HEK293 (cell line): ENCODE results near the gene ELAVL3.

ENCODE experiments used
- CTCF ChIA-PET: fragments of 350-600 bp; formaldehyde crosslinking; extraction: SDS; loops from one replicate; lab custom pipeline; 2021; ENCODE audit warnings: antibody characterized with exemption; lab: Yijun Ruan, JAX
- POLR2A ChIA-PET: fragments of 300-600 bp; formaldehyde crosslinking; extraction: SDS; loops from one replicate; lab custom pipeline; 2020; ENCODE audit warnings: antibody characterized with exemption, inconsistent platforms; lab: Yijun Ruan, JAX
- H3K27ac ChIP-seq: fragments of 200-500 bp; sonication (Bioruptor generic); 2 replicates; pipeline ENCODE4 v1.5.1; 2014; ENCODE audit warnings: low read depth, low read length, control low read depth, inconsistent platforms; ENCODE audit errors: extremely low read depth
- H3K36me3 ChIP-seq, 2 experiments: fragments of 200-500 bp in 1 of 2; sonication (Bioruptor generic) in 1 of 2; 1 replicate in 1 of 2; 2 replicates in 1 of 2; pipeline ENCODE4 v1.5.1; 2014 to 2017; ENCODE audit warnings: inconsistent platforms in 2 of 2, low read length in 2 of 2; ENCODE audit not compliant: control insufficient read depth in 2 of 2, insufficient read depth in 1 of 2
- H3K4me1 ChIP-seq: fragments of 200-500 bp; sonication (Bioruptor generic); 2 replicates; pipeline ENCODE4 v1.5.1; 2014; ENCODE audit warnings: mild to moderate bottlenecking, low read length, inconsistent platforms; ENCODE audit not compliant: control insufficient read depth, insufficient read depth
- H3K4me3 ChIP-seq: 2 replicates; pipeline ENCODE4 v1.5.1; 2011; ENCODE audit warnings: low read depth, mild to moderate bottlenecking, control low read depth, low read length, moderate library complexity
- H3K9me3 ChIP-seq: fragments of 200-500 bp; sonication (Bioruptor generic); 2 replicates; pipeline ENCODE4 v1.5.1; 2014; ENCODE audit warnings: low read depth, low read length, inconsistent platforms; ENCODE audit not compliant: control insufficient read depth, insufficient read depth
- KLF16 ChIP-seq: fragments of 450-650 bp; formaldehyde crosslinking; IDR thresholded peaks from 2 replicates; pipeline ENCODE4 v1.5.1; 2017; ENCODE audit warnings: missing biosample characterization, missing genetic modification characterization
- KLF9 ChIP-seq: fragments of 450-650 bp; formaldehyde crosslinking; IDR thresholded peaks from 2 replicates; pipeline ENCODE4 v1.5.1; 2016; ENCODE audit warnings: missing biosample characterization, missing genetic modification characterization, low read depth
- OVOL3 ChIP-seq: fragments of 450-650 bp; formaldehyde crosslinking; IDR thresholded peaks from 2 replicates; pipeline ENCODE4 v1.5.1; 2016; ENCODE audit warnings: missing biosample characterization, missing genetic modification characterization
- PRDM10 ChIP-seq: fragments of 450-650 bp; formaldehyde crosslinking; IDR thresholded peaks from 2 replicates; pipeline ENCODE4 v1.5.1; 2016; ENCODE audit warnings: missing biosample characterization, missing genetic modification characterization
- SCRT2 ChIP-seq: fragments of 450-650 bp; formaldehyde crosslinking; IDR thresholded peaks from 2 replicates; pipeline ENCODE4 v1.5.1; 2016; ENCODE audit warnings: missing biosample characterization, missing genetic modification characterization
- SP2 ChIP-seq: fragments of 450-650 bp; formaldehyde crosslinking; IDR thresholded peaks from 2 replicates; pipeline ENCODE4 v1.5.1; 2016; ENCODE audit warnings: missing biosample characterization, missing genetic modification characterization
- ZBTB1 ChIP-seq: fragments of 450-650 bp; formaldehyde crosslinking; IDR thresholded peaks from 2 replicates; pipeline ENCODE4 v1.5.1; 2016; ENCODE audit warnings: missing biosample characterization, missing genetic modification characterization
- ZBTB20 ChIP-seq: fragments of 450-650 bp; formaldehyde crosslinking; IDR thresholded peaks from 2 replicates; pipeline ENCODE4 v1.5.1; 2016; ENCODE audit warnings: missing biosample characterization, missing genetic modification characterization
- ZEB2 ChIP-seq: fragments of 450-650 bp; formaldehyde crosslinking; IDR thresholded peaks from 2 replicates; pipeline ENCODE4 v1.5.1; 2016; ENCODE audit warnings: missing biosample characterization, missing genetic modification characterization
- ZNF223 ChIP-seq: fragments of 450-650 bp; formaldehyde crosslinking; IDR thresholded peaks from 2 replicates; pipeline ENCODE4 v1.5.1; 2016; ENCODE audit warnings: missing biosample characterization, missing genetic modification characterization
- ZNF335 ChIP-seq: fragments of 450-650 bp; formaldehyde crosslinking; conservative IDR thresholded peaks from 2 replicates; pipeline ENCODE4 v1.5.1; 2016; ENCODE audit warnings: missing biosample characterization, missing genetic modification characterization
- ZNF426 ChIP-seq: fragments of 450-650 bp; formaldehyde crosslinking; IDR thresholded peaks from 2 replicates; pipeline ENCODE4 v1.5.1; 2017; ENCODE audit warnings: missing biosample characterization, missing genetic modification characterization, mild to moderate bottlenecking, inconsistent platforms, moderate library complexity
- ZNF473 ChIP-seq: fragments of 450-650 bp; formaldehyde crosslinking; IDR thresholded peaks from 2 replicates; pipeline ENCODE4 v1.5.1; 2017; ENCODE audit warnings: missing biosample characterization, missing genetic modification characterization
- ZNF558 ChIP-seq: fragments of 450-650 bp; formaldehyde crosslinking; IDR thresholded peaks from 2 replicates; pipeline ENCODE4 v1.5.1; 2016; ENCODE audit warnings: missing biosample characterization, missing genetic modification characterization
- ZNF600 ChIP-seq: fragments of 450-650 bp; formaldehyde crosslinking; IDR thresholded peaks from 2 replicates; pipeline ENCODE4 v1.5.1; 2016; ENCODE audit warnings: missing biosample characterization, missing genetic modification characterization
- ZNF76 ChIP-seq: fragments of 450-650 bp; formaldehyde crosslinking; IDR thresholded peaks from 2 replicates; pipeline ENCODE4; 2016; ENCODE audit warnings: low read depth, missing biosample characterization, missing genetic modification characterization, borderline replicate concordance
- ZNF776 ChIP-seq: fragments of 450-650 bp; formaldehyde crosslinking; IDR thresholded peaks from 2 replicates; pipeline ENCODE4 v1.5.0; 2017; ENCODE audit warnings: missing biosample characterization, missing genetic modification characterization, borderline replicate concordance
- ZNF791 ChIP-seq: fragments of 450-650 bp; formaldehyde crosslinking; IDR thresholded peaks from 2 replicates; pipeline ENCODE4 v1.5.1; 2016; ENCODE audit warnings: missing biosample characterization, missing genetic modification characterization
- ZNF792 ChIP-seq: fragments of 450-650 bp; formaldehyde crosslinking; IDR thresholded peaks from 2 replicates; pipeline ENCODE4 v1.5.1; 2016; ENCODE audit warnings: missing biosample characterization, missing genetic modification characterization
- TF ChIP-seq, protein P1 (sequence below): fragments of 450-650 bp; formaldehyde crosslinking; IDR thresholded peaks from 2 replicates; pipeline ENCODE4 v1.5.1; 2016; ENCODE audit warnings: missing biosample characterization, missing genetic modification characterization
- TF ChIP-seq, protein P2 (sequence below): fragments of 450-650 bp; formaldehyde crosslinking; IDR thresholded peaks from 2 replicates; pipeline ENCODE4 v1.5.1; 2016; ENCODE audit warnings: missing biosample characterization, missing genetic modification characterization
- TF ChIP-seq, protein P3 (sequence below): fragments of 450-650 bp; formaldehyde crosslinking; IDR thresholded peaks from 2 replicates; pipeline ENCODE4 v1.5.1; 2016; ENCODE audit warnings: missing biosample characterization, missing genetic modification characterization, borderline replicate concordance

Gene ELAVL3

DNA sequence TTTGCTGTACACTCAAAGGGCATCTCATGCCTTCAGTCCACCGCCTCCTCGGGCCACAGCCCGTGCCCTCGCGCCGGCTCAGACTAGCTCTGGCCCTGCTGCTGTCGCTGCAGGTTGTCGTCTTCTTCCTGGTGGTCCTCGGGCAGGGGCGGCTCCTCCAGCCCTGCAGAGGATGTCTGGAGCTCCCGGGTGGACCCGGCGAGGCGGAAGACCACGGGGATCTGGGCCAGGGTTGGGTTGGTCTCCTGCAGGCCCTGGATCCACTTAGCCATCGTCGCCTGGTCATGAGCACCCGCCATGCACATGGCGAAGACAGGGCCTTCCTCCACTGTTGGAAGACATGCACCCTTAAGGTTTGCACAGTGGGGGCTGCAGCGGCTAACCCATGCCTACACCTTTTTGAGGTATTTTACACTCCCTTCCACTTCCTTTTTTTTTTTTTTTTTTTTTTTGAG, 25.3 kb upstream of the ELAVL3 start:
- CTCF ChIA-PET = no interaction called here
- peaks cover 0 to 2% of the 10 kb centered on the region in 2 experiments; a peak in 2 of 3 replicates for H3K36me3 ChIP-seq
- peak overlapping the region; percentile 88; the same call in 1 of the 2 replicates for H3K27ac ChIP-seq
- peak overlapping the region; percentile 23 for H3K4me3 ChIP-seq
- H3K9me3 ChIP-seq = no peaks in the 10 kb centered on the region
- POLR2A ChIA-PET = interaction anchor here (1.7 kb wide), 1 partner anchor 23 kb away, joined by 5 read pairs; the partner anchor contains the start of gene ECSIT
- peaks cover 6% of the 10 kb centered on the region for H3K4me1 ChIP-seq
- no peak for TF ChIP-seq ZEB2
- TF ChIP-seq ZBTB1 (tag by site-specific recombination) = no peak
- TF ChIP-seq, protein P1, sequence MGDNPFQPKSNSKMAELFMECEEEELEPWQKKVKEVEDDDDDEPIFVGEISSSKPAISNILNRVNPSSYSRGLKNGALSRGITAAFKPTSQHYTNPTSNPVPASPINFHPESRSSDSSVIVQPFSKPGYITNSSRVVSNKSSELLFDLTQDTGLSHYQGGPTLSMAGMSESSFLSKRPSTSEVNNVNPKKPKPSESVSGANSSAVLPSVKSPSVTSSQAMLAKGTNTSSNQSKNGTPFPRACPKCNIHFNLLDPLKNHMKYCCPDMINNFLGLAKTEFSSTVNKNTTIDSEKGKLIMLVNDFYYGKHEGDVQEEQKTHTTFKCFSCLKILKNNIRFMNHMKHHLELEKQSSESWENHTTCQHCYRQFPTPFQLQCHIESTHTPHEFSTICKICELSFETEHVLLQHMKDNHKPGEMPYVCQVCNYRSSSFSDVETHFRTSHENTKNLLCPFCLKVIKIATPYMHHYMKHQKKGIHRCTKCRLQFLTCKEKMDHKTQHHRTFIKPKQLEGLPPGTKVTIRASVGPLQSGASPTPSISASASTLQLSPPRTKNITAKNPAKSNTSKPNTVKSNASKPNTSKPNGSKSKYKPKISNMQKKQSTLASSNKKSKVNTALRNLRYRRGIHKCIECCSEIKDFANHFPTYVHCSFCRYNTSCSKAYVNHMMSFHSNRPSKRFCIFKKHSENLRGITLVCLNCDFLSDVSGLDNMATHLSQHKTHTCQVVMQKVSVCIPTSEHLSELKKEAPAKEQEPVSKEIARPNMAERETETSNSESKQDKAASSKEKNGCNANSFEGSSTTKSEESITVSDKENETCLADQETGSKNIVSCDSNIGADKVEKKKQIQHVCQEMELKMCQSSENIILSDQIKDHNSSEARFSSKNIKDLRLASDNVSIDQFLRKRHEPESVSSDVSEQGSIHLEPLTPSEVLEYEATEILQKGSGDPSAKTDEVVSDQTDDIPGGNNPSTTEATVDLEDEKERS (tag by site-specific recombination) = no peak
- TF ChIP-seq ZNF335 (tag by site-specific recombination) = peak; percentile 34
- TF ChIP-seq ZNF426 (tag by site-specific recombination) = no peak
- no peak for TF ChIP-seq ZNF776 (tag by site-specific recombination)
- no peak for TF ChIP-seq PRDM10 (tag by site-specific recombination)
- TF ChIP-seq SCRT2 (tag by site-specific recombination) = no peak
- no peak for TF ChIP-seq KLF16 (tag by site-specific recombination)
- TF ChIP-seq, protein P2, sequence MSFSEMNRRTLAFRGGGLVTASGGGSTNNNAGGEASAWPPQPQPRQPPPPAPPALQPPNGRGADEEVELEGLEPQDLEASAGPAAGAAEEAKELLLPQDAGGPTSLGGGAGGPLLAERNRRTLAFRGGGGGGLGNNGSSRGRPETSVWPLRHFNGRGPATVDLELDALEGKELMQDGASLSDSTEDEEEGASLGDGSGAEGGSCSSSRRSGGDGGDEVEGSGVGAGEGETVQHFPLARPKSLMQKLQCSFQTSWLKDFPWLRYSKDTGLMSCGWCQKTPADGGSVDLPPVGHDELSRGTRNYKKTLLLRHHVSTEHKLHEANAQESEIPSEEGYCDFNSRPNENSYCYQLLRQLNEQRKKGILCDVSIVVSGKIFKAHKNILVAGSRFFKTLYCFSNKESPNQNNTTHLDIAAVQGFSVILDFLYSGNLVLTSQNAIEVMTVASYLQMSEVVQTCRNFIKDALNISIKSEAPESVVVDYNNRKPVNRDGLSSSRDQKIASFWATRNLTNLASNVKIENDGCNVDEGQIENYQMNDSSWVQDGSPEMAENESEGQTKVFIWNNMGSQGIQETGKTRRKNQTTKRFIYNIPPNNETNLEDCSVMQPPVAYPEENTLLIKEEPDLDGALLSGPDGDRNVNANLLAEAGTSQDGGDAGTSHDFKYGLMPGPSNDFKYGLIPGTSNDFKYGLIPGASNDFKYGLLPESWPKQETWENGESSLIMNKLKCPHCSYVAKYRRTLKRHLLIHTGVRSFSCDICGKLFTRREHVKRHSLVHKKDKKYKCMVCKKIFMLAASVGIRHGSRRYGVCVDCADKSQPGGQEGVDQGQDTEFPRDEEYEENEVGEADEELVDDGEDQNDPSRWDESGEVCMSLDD = no peak
- no peak for TF ChIP-seq ZNF223 (tag by site-specific recombination)
- TF ChIP-seq ZNF76 (tag by site-specific recombination) = no peak
- no peak for TF ChIP-seq ZNF792 (tag by site-specific recombination)
- no peak for TF ChIP-seq ZNF558
- peak; percentile 77 for TF ChIP-seq ZNF600
- TF ChIP-seq ZNF791 (tag by site-specific recombination) = no peak
- TF ChIP-seq KLF9 (tag by site-specific recombination) = no peak
- TF ChIP-seq, protein P3, sequence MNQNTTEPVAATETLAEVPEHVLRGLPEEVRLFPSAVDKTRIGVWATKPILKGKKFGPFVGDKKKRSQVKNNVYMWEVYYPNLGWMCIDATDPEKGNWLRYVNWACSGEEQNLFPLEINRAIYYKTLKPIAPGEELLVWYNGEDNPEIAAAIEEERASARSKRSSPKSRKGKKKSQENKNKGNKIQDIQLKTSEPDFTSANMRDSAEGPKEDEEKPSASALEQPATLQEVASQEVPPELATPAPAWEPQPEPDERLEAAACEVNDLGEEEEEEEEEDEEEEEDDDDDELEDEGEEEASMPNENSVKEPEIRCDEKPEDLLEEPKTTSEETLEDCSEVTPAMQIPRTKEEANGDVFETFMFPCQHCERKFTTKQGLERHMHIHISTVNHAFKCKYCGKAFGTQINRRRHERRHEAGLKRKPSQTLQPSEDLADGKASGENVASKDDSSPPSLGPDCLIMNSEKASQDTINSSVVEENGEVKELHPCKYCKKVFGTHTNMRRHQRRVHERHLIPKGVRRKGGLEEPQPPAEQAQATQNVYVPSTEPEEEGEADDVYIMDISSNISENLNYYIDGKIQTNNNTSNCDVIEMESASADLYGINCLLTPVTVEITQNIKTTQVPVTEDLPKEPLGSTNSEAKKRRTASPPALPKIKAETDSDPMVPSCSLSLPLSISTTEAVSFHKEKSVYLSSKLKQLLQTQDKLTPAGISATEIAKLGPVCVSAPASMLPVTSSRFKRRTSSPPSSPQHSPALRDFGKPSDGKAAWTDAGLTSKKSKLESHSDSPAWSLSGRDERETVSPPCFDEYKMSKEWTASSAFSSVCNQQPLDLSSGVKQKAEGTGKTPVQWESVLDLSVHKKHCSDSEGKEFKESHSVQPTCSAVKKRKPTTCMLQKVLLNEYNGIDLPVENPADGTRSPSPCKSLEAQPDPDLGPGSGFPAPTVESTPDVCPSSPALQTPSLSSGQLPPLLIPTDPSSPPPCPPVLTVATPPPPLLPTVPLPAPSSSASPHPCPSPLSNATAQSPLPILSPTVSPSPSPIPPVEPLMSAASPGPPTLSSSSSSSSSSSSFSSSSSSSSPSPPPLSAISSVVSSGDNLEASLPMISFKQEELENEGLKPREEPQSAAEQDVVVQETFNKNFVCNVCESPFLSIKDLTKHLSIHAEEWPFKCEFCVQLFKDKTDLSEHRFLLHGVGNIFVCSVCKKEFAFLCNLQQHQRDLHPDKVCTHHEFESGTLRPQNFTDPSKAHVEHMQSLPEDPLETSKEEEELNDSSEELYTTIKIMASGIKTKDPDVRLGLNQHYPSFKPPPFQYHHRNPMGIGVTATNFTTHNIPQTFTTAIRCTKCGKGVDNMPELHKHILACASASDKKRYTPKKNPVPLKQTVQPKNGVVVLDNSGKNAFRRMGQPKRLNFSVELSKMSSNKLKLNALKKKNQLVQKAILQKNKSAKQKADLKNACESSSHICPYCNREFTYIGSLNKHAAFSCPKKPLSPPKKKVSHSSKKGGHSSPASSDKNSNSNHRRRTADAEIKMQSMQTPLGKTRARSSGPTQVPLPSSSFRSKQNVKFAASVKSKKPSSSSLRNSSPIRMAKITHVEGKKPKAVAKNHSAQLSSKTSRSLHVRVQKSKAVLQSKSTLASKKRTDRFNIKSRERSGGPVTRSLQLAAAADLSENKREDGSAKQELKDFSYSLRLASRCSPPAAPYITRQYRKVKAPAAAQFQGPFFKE (tag by site-specific recombination) = no peak
- no peak for TF ChIP-seq SP2 (tag by site-specific recombination)
- TF ChIP-seq ZBTB20 (tag by site-specific recombination) = no peak
- TF ChIP-seq OVOL3 (tag by site-specific recombination) = no peak
- no peak for TF ChIP-seq ZNF473 (tag by site-specific recombination)
